Fibroblast of skin of left quadriceps (primary cell): ENCODE measurements around the gene CCDC63.

Experiments
- DNase-seq, 2 experiments: peaks; one replicate each; pipeline ENCODE4 v3.0.0-alpha.2; 2013; ENCODE audit warnings: low read depth in 2 of 2

Gene CCDC63

GRCh38 chr12:110885152-110885840, 38.5 kb downstream of the CCDC63 start:
- no peak for DNase-seq

- DNase-seq: no peak
Measured at GRCh38 chr12:110888256-110888991, 41.6 kb downstream of the CCDC63 start.

- DNase-seq: no peak
Measured at GRCh38 chr12:110889361-110889760, 42.6 kb downstream of the CCDC63 start.

GRCh38 chr12:110893956-110894355, 47.2 kb downstream of the CCDC63 start:
- no peak for DNase-seq

- no peak for DNase-seq
Measured at GRCh38 chr12:110896559-110896958, 49.8 kb downstream of the CCDC63 start.

GRCh38 chr12:110901401-110901800, 54.6 kb downstream of the CCDC63 start:
- DNase-seq: no peak

- no peak for DNase-seq
Measured at GRCh38 chr12:110903511-110903910, 56.7 kb downstream of the CCDC63 start.

- DNase-seq: no peak
Measured at GRCh38 chr12:110906083-110906482, 59.3 kb downstream of the CCDC63 start.

- no peak for DNase-seq
Measured at GRCh38 chr12:110906516-110906915, 59.7 kb downstream of the CCDC63 start.

GRCh38 chr12:110906985-110907384, 60.2 kb downstream of the CCDC63 start:
- DNase-seq: no peak

- no peak for DNase-seq
Measured at GRCh38 chr12:110907583-110907982, 60.8 kb downstream of the CCDC63 start.

GRCh38 chr12:110908377-110909152, 61.8 kb downstream of the CCDC63 start:
- DNase-seq: no peak

- DNase-seq: no peak
Measured at GRCh38 chr12:110912263-110912662, 65.5 kb downstream of the CCDC63 start.

GRCh38 chr12:110913119-110914056, 66.6 kb downstream of the CCDC63 start:
- DNase-seq: no peak

GRCh38 chr12:110916295-110916875, 69.6 kb downstream of the CCDC63 start:
- no peak for DNase-seq

GRCh38 chr12:110917467-110917866, 70.7 kb downstream of the CCDC63 start:
- peak in 1 of 2 experiments; percentile 27 for DNase-seq

GRCh38 chr12:110917961-110918360, 71.2 kb downstream of the CCDC63 start:
- no peak for DNase-seq

- DNase-seq: no peak
Measured at GRCh38 chr12:110919720-110920119, 72.9 kb downstream of the CCDC63 start.

GRCh38 chr12:110920324-110920910, 73.6 kb downstream of the CCDC63 start, which contains the start of gene MYL2:
TSS of gene MYL2 (minus strand) at chr12:110920579. CDS start at chr12:110920529, 50 bp downstream.
- no peak for DNase-seq

- DNase-seq: no peak
Measured at GRCh38 chr12:110921262-110921661, 74.5 kb downstream of the CCDC63 start.

GRCh38 chr12:110922652-110923051, 75.9 kb downstream of the CCDC63 start:
- no peak for DNase-seq
